HuH-7 (cell line): ENCODE results near the gene ADAR.
A peak's percentile ranks its signal among the peaks of the same experiment; 100 is the strongest.
"Not testable (repeated sequence)": the region's sequence is repeated elsewhere in the genome, so short reads cannot be mapped to it uniquely, and the experiment has no call there.

ENCODE experiments used
- DNase-seq: peaks from one replicate; pipeline ENCODE4 v3.0.0; 2011; ENCODE audit warnings: low spot score

The ADAR gene

GRCh38 chr1:154607609-154608396 lies at the start of gene ADAR:
ADAR (minus strand) TSS chr1:154608186; CDS start chr1:154608006, 180 bp downstream.
- peak; percentile 79 for DNase-seq

- no peak for DNase-seq
Observed at GRCh38 chr1:154657556-154657955, 49.6 kb upstream of the ADAR start.

GRCh38 chr1:154652893-154653292 lies 44.9 kb upstream of the ADAR start:
- DNase-seq = no peak

GRCh38 chr1:154644724-154645123 lies 36.7 kb upstream of the ADAR start:
- not testable (repeated sequence) for DNase-seq

- DNase-seq = no peak
Observed at GRCh38 chr1:154641534-154641933, 33.5 kb upstream of the ADAR start.

GRCh38 chr1:154639876-154640275 lies 31.9 kb upstream of the ADAR start:
- no peak for DNase-seq

GRCh38 chr1:154635171-154635570 lies 27.2 kb upstream of the ADAR start:
- no peak for DNase-seq

GRCh38 chr1:154629675-154630073 lies 21.7 kb upstream of the ADAR start:
- DNase-seq = no peak

GRCh38 chr1:154629061-154629674 lies 21.2 kb upstream of the ADAR start:
- no peak for DNase-seq

GRCh38 chr1:154628121-154628405 lies 20.1 kb upstream of the ADAR start:
- no peak for DNase-seq

GRCh38 chr1:154627257-154628120 lies 19.5 kb upstream of the ADAR start:
- DNase-seq = peak; percentile 86

- DNase-seq = peak; percentile 26
Observed at GRCh38 chr1:154626456-154627256, 18.7 kb upstream of the ADAR start.

- DNase-seq = no peak
Observed at GRCh38 chr1:154624746-154625643, 17.0 kb upstream of the ADAR start.

- no peak for DNase-seq
Observed at GRCh38 chr1:154623358-154623757, 15.4 kb upstream of the ADAR start.

GRCh38 chr1:154622503-154623039 lies 14.6 kb upstream of the ADAR start:
- DNase-seq = no peak

GRCh38 chr1:154621875-154622274 lies 13.9 kb upstream of the ADAR start:
- DNase-seq = no peak

- no peak for DNase-seq
Observed at GRCh38 chr1:154620751-154621150, 12.8 kb upstream of the ADAR start.

- no peak for DNase-seq
Observed at GRCh38 chr1:154619181-154619948, 11.4 kb upstream of the ADAR start.

GRCh38 chr1:154616659-154617345 lies 8.8 kb upstream of the ADAR start:
- no peak for DNase-seq
